Activated CD4-positive, alpha-beta T cell treated with anti-CD3 and anti-CD28 coated beads, Interleukin-2, amount 50 U/mL, for 1 hour (primary cell): Measurements from ENCODE around the gene RNF11.

Experiments
- DNase-seq: peaks from one replicate; pipeline ENCODE4 v3.0.0-alpha.2; 2020

The RNF11 gene

GRCh38 chr1:51298322-51298705 is 62.2 kb downstream of the RNF11 start:
- no peak for DNase-seq

GRCh38 chr1:51299185-51299885 is 63.3 kb downstream of the RNF11 start:
- DNase-seq, result no peak

- DNase-seq, result no peak
Observed at GRCh38 chr1:51299981-51300670, 64.1 kb downstream of the RNF11 start.

- no peak for DNase-seq
Observed at GRCh38 chr1:51301152-51301843, 65.2 kb downstream of the RNF11 start.

- no peak for DNase-seq
Observed at GRCh38 chr1:51301844-51302162, 65.7 kb downstream of the RNF11 start.

- DNase-seq, result no peak
Observed at GRCh38 chr1:51302270-51302669, 66.2 kb downstream of the RNF11 start.

- DNase-seq, result no peak
Observed at GRCh38 chr1:51302746-51303145, 66.7 kb downstream of the RNF11 start.

GRCh38 chr1:51303315-51303714 is 67.2 kb downstream of the RNF11 start:
- DNase-seq, result no peak

- DNase-seq, result no peak
Observed at GRCh38 chr1:51303751-51304251, 67.7 kb downstream of the RNF11 start.

GRCh38 chr1:51304360-51304759 is 68.3 kb downstream of the RNF11 start:
- DNase-seq, result no peak

- DNase-seq, result no peak
Observed at GRCh38 chr1:51305371-51305823, 69.3 kb downstream of the RNF11 start.

GRCh38 chr1:51306950-51307349 is 70.9 kb downstream of the RNF11 start:
- no peak for DNase-seq

- DNase-seq, result no peak
Observed at GRCh38 chr1:51308636-51309035, 72.6 kb downstream of the RNF11 start.

- DNase-seq, result no peak
Observed at GRCh38 chr1:51309291-51309690, 73.2 kb downstream of the RNF11 start.

- no peak for DNase-seq
Observed at GRCh38 chr1:51310871-51311613, 75.0 kb downstream of the RNF11 start.

- DNase-seq, result no peak
Observed at GRCh38 chr1:51311826-51312225, 75.8 kb downstream of the RNF11 start.

GRCh38 chr1:51312718-51313117 is 76.6 kb downstream of the RNF11 start:
- DNase-seq, result no peak

- no peak for DNase-seq
Observed at GRCh38 chr1:51313268-51313852, 77.3 kb downstream of the RNF11 start.

- no peak for DNase-seq
Observed at GRCh38 chr1:51313961-51314777, 78.1 kb downstream of the RNF11 start.

- no peak for DNase-seq
Observed at GRCh38 chr1:51314974-51315373, 78.9 kb downstream of the RNF11 start.

GRCh38 chr1:51316113-51316845 is 80.2 kb downstream of the RNF11 start:
- no peak for DNase-seq
